Heart right ventricle (tissue), 16 donors: ENCODE data around the gene ZBTB33. TPM values are rescaled to one million over a fixed set of nuclear protein-coding genes. Genes with fewer than 3 reads are reported as not detected.
A peak's percentile ranks its signal among the peaks of the same experiment; 100 is the strongest.

Experiments
- ATAC-seq, 8 donors: fragments of 200-7000 bp; cut with Tn5 transposase; one replicate each; pipeline ENCODE4 v1.9.1; 2020; ENCODE audit warnings: mild to moderate bottlenecking in 8 of 8, moderate library complexity in 8 of 8, moderate number of reproducible peaks in 1 of 8
- DNase-seq, 2 donors: peaks; one replicate each; pipeline ENCODE4 v3.0.0-alpha.2; 2020
- H3K27ac ChIP-seq, 10 donors: fragments of 200-600 bp; sonication (generic) in 2 of 10; one replicate each; pipeline versions ENCODE4 v1.5.0 to v1.8.0; 2020 to 2022; ENCODE audit warnings: mild to moderate bottlenecking in 3 of 10
- H3K27me3 ChIP-seq, 7 donors: fragments of 200-600 bp; one replicate each; pipeline ENCODE4 v1.8.0; 2021 to 2022; ENCODE audit warnings: mild to moderate bottlenecking in 2 of 7
- H3K36me3 ChIP-seq, 9 donors: fragments of 200-600 bp; sonication (generic) in 1 of 9; one replicate each; pipeline versions ENCODE4 v1.5.0 to v1.8.0; 2020 to 2022; ENCODE audit warnings: mild to moderate bottlenecking in 2 of 9
- H3K4me1 ChIP-seq, 9 donors: fragments of 200-600 bp; sonication (generic) in 1 of 9; one replicate each; pipeline versions ENCODE4 v1.5.0 to v1.8.0; 2020 to 2022; ENCODE audit warnings: mild to moderate bottlenecking in 4 of 9
- H3K4me3 ChIP-seq, 10 donors: fragments of 200-600 bp; sonication (generic) in 2 of 10; one replicate each; pipeline versions ENCODE4 v1.5.0 to v1.8.0; 2020 to 2022; ENCODE audit warnings: mild to moderate bottlenecking in 7 of 10, moderate library complexity in 2 of 10
- H3K9me3 ChIP-seq, 11 donors: fragments of 200-600 bp in 10 of 11; sonication (generic) in 2 of 11; one replicate each; pipeline versions ENCODE4 v1.5.0 to v1.8.0; 2013 to 2022; ENCODE audit warnings: mild to moderate bottlenecking in 2 of 11, control low read depth in 1 of 11, moderate library complexity in 1 of 11
- CTCF ChIP-seq, 9 donors: fragments of 200-600 bp; sonication (generic) in 2 of 9; IDR thresholded peaks; one replicate each; pipeline versions ENCODE4 v1.5.0 to v1.8.0; 2021 to 2022; ENCODE audit warnings: antibody characterized with exemption in 9 of 9, mild to moderate bottlenecking in 5 of 9, moderate library complexity in 1 of 9
- WGBS, 2 donors: extraction: QIAGEN DNeasy Blood & Tissue Kit; methylation state at CpG; one replicate each; pipeline ENCODE4 v1.1.7; 2013; ENCODE audit warnings: inconsistent platforms in 1 of 2; 5-methylcytosine and 5-hydroxymethylcytosine counted together
- intact Hi-C, 10 donors: fragments of 100-400 bp; cut with DNase I; formaldehyde crosslinking; loops; one replicate each; pipeline versions ENCODE4 v1.11.1 to v1.14.2; 2022
- polyA plus RNA-seq, 2 donors: library from polyadenylated mRNA; stranded (reverse); fragments of 200-250 nt; gene quantifications; one replicate each; pipeline ENCODE4 v1.2.3, GENCODE V29; 2013
- total RNA-seq, 10 donors: library from RNA; stranded (reverse); fragmentation: NEBNext Ultra II Directional in 3 of 10; extraction: Animal tissue kit (Norgen Biotek cat#: 25700) in 3 of 10; gene quantifications; one replicate each; pipeline versions ENCODE4 v1.2.1 to v1.2.4, GENCODE V29; 2021 to 2023
- donor health status: Arrhythmogenic right ventricular cardiomyopathy.
- donor health status: ischemic (EF 13 %, LVEDD 7.1; RV severe dilation, severe dysfunction).
- donor health status: healthy with polysubstance abuse.
- donor health status: DM: no; HTN: yes; CAD: no.
- donor health status: DM: no; HTN: no; CAD: no.
- donor health status: ischemic (EF 25% LVEDD 6.9; RV normal size, moderate dysfunction).
- donor health status: ischemic (EF 25% LVEDD 5.7; RV mildly dilated, moderate dysfunction).
- donor health status: healthy.
- donor health status: DM: yes; HTN: yes; CAD: no.
- donor health status: Ischemic cardiomyopathy.
- donor health status: ischemic (EF 35%, LVEDD 5.7; RV mildly dilated, moderate dysfunction).
- donor health status: nonischemic (EF 11% LVEDD 7.7; RV severe dilation, severe dysfunction).
- donor health status: DM: yes; HTN: yes; CAD: no.
- donor health status: PGD.
- donor health status: ischemic (EF 29% LVEDD 5.4; RV normal size, mild dysfunction).
- donor health status: nonischemic (EF 23%, LVEDD 6.1; RV moderate dilation, normal function).

The ZBTB33 gene
- total and polyA plus RNA-seq, 12 donors, result 1.8 to 8.5 (median 6.5) TPM

- WGBS, 2 donors, result 44 to 52% methylated on average over 1 of the region's 1 CpG
- Histone ChIP-seq H3K9me3 (no peaks in the 10 kb centered on the region), H3K27ac (peak overlapping the region in 1 of 10 donors; percentile 53)
Measured at GRCh38 chrX:120269373-120270035, 18.9 kb downstream of the ZBTB33 start.

GRCh38 chrX:120270567-120270966 lies 20.0 kb downstream of the ZBTB33 start:
- ATAC-seq (no peak), DNase-seq (no peak)
- no peaks in the 10 kb centered on the region for H3K9me3 ChIP-seq
- 58 to 76% methylated on average over 4 of the region's 4 CpGs for WGBS, 2 donors
- H3K27me3 ChIP-seq, result peaks cover 0 to 20% (median 0%) of the 10 kb centered on the region in 7 donors
- H3K36me3 ChIP-seq, result no peaks in the 10 kb centered on the region
- H3K27ac ChIP-seq, result no peak overlapping the region
- H3K4me3 ChIP-seq, result no peak overlapping the region
- H3K4me1 ChIP-seq, result peaks cover 0 to 12% (median 0%) of the 10 kb centered on the region in 9 donors
- TF ChIP-seq CTCF (IDR thresholded peaks at IDR 0.05), result no peak
- intact Hi-C loops, result no loop called here

More at GRCh38 chrX:120269373-120270035, 18.9 kb downstream of the ZBTB33 start:
- ATAC-seq (peak in 3 of 8 donors; percentile 35 to 69 (median 49)), DNase-seq (no peak)
- peaks cover 0 to 12% (median 0%) of the 10 kb centered on the region in 9 donors for H3K4me1 ChIP-seq
- intact Hi-C loops, result no loop called here
- H3K36me3 ChIP-seq, result no peaks in the 10 kb centered on the region
- TF ChIP-seq CTCF (IDR thresholded peaks at IDR 0.05), result no peak
- no peak overlapping the region for H3K4me3 ChIP-seq
- peaks cover 0 to 9% (median 0%) of the 10 kb centered on the region in 7 donors for H3K27me3 ChIP-seq

- WGBS, 2 donors, result 79 to 81% methylated on average over 2 of the region's 2 CpGs
- peak in 1 of 8 donors; percentile 65 for ATAC-seq
Measured at GRCh38 chrX:120271218-120271617, 20.6 kb downstream of the ZBTB33 start.

GRCh38 chrX:120274145-120274544 lies 23.5 kb downstream of the ZBTB33 start:
- DNase-seq (no peak), ATAC-seq (no peak)
- Histone ChIP-seq H3K27me3 (peaks cover 0 to 33% (median 0%) of the 10 kb centered on the region in 7 donors), H3K27ac (no peak overlapping the region), H3K36me3 (no peaks in the 10 kb centered on the region), H3K4me3 (no peak overlapping the region), H3K4me1 (peaks cover 0 to 10% (median 0%) of the 10 kb centered on the region in 9 donors), H3K9me3 (no peaks in the 10 kb centered on the region)
- TF ChIP-seq CTCF (IDR thresholded peaks at IDR 0.05), result no peak
- intact Hi-C loops, result no loop called here
- 65 to 81% methylated on average over 2 of the region's 2 CpGs for WGBS, 2 donors

More at GRCh38 chrX:120271218-120271617, 20.6 kb downstream of the ZBTB33 start:
- peaks cover 0 to 12% (median 0%) of the 10 kb centered on the region in 9 donors for H3K4me1 ChIP-seq
- TF ChIP-seq CTCF (IDR thresholded peaks at IDR 0.05), result no peak
- no peak for DNase-seq
- intact Hi-C loops, result no loop called here
- no peak overlapping the region for H3K4me3 ChIP-seq
- no peaks in the 10 kb centered on the region for H3K36me3 ChIP-seq
- H3K27ac ChIP-seq, result no peak overlapping the region
- no peaks in the 10 kb centered on the region for H3K9me3 ChIP-seq
- H3K27me3 ChIP-seq, result peaks cover 0 to 22% (median 0%) of the 10 kb centered on the region in 7 donors
